Suprapubic skin (tissue), 4 donors: Measurements from ENCODE around the gene YARS1.

Experiments
- EP300 ChIP-seq: sonication (generic); formaldehyde crosslinking; IDR thresholded peaks from one replicate; pipeline ENCODE4 v1.6.1; 2017; ENCODE audit warnings: antibody characterized with exemption
- POLR2A ChIP-seq, 2 donors: fragments of 450-650 bp; IDR thresholded peaks; one replicate each; pipeline ENCODE4 v1.6.1; 2017; ENCODE audit warnings: antibody characterized with exemption in 2 of 2, mild to moderate bottlenecking in 2 of 2, moderate library complexity in 2 of 2
- POLR2AphosphoS5 ChIP-seq, 3 donors: sonication (generic); formaldehyde crosslinking; IDR thresholded peaks; one replicate each; pipeline ENCODE4 v1.6.1; 2017; ENCODE audit warnings: antibody characterized with exemption in 3 of 3
- TF ChIP-seq, protein P1 (sequence below), 2 donors: fragments of 200-600 bp in 1 of 2; fragments of 450-650 bp in 1 of 2; sonication (generic) in 1 of 2; IDR thresholded peaks; one replicate each; pipeline ENCODE4 v1.5.1; 2016 to 2019; ENCODE audit warnings: antibody characterized with exemption in 2 of 2, mild to moderate bottlenecking in 1 of 2, moderate library complexity in 1 of 2

DNA sequence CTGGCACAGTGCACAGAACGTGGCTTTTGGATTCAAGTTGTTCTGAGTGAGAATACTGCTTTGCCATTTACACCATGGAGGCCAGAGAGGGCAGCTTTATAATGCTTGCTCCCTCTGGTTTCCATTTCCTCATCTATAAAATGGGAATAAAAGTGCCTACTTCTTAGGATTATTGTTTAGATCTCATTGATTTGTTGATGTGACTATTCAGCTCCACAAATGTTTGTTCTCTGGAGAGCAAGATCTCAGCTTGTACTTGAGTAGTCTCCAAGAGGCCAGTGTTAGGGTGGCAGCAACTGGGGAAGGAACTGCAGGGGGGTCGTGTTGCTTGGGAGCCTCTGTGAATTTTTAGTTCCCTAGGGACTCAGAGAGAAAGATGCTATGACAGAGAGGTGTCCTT is 55.2 kb downstream of the YARS1 start:
- TF ChIP-seq POLR2AphosphoS5 (IDR thresholded peaks at IDR 0.05) (no peak), EP300 (no peak), POLR2A (IDR thresholded peaks at IDR 0.05) (no peak)
- TF ChIP-seq, protein P1, sequence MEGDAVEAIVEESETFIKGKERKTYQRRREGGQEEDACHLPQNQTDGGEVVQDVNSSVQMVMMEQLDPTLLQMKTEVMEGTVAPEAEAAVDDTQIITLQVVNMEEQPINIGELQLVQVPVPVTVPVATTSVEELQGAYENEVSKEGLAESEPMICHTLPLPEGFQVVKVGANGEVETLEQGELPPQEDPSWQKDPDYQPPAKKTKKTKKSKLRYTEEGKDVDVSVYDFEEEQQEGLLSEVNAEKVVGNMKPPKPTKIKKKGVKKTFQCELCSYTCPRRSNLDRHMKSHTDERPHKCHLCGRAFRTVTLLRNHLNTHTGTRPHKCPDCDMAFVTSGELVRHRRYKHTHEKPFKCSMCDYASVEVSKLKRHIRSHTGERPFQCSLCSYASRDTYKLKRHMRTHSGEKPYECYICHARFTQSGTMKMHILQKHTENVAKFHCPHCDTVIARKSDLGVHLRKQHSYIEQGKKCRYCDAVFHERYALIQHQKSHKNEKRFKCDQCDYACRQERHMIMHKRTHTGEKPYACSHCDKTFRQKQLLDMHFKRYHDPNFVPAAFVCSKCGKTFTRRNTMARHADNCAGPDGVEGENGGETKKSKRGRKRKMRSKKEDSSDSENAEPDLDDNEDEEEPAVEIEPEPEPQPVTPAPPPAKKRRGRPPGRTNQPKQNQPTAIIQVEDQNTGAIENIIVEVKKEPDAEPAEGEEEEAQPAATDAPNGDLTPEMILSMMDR (IDR thresholded peaks at IDR 0.05) = no peak
